BJ (cell line): ENCODE measurements around the gene NFS1. TPM values are rescaled to one million over a fixed set of nuclear protein-coding genes. Genes with fewer than 3 reads are reported as not detected.

Source experiments
- CTCF ChIA-PET: fragments of 350-600 bp; formaldehyde crosslinking; extraction: SDS; loops from one replicate; lab custom pipeline; 2021; ENCODE audit warnings: antibody characterized with exemption, inconsistent platforms; lab: Yijun Ruan, JAX
- POLR2A ChIA-PET: fragments of 300-600 bp; sonication (Branson Sonifier 250); formaldehyde crosslinking; extraction: SDS; loops from one replicate; lab custom pipeline; 2021; ENCODE audit warnings: antibody characterized with exemption; lab: Charles Lee
- DNase-seq: peaks from one replicate; pipeline ENCODE4 v3.0.0-alpha.2; 2011; ENCODE audit warnings: low read depth
- H3K27me3 ChIP-seq: 2 replicates; pipeline ENCODE4 v1.6.0; 2011; ENCODE audit warnings: low read length; ENCODE audit not compliant: control insufficient read depth, insufficient read depth
- H3K36me3 ChIP-seq: 2 replicates; pipeline ENCODE4 v1.5.1; 2011; ENCODE audit warnings: low read length; ENCODE audit not compliant: control insufficient read depth, insufficient read depth
- H3K4me3 ChIP-seq: 2 replicates; pipeline ENCODE4 v1.5.1; 2011; ENCODE audit warnings: low read depth, mild to moderate bottlenecking, control low read depth, low read length
- polyA plus RNA-seq: library from polyadenylated mRNA; depleted of rRNA; stranded (reverse); fragments of >200 nt; gene quantifications from 2 replicates; pipeline ENCODE4 v1.2.3, GENCODE V29; 2011
- TF ChIP-seq, protein P1 (sequence below): IDR thresholded peaks from 2 replicates; pipeline ENCODE4 v1.5.1; 2011; ENCODE audit warnings: low read depth, mild to moderate bottlenecking, control low read depth, inconsistent platforms, low read length, moderate library complexity; ENCODE audit not compliant: insufficient read depth

Gene NFS1
- polyA plus RNA-seq, 1 experiment, result 45.6 TPM

- no peak overlapping the region for H3K4me3 ChIP-seq
- ChIA-PET POLR2A (interaction anchor here (0.6 kb wide), 1 partner anchor 1554 kb away, joined by 5 read pairs; the partner anchor contains the start of gene MANBAL), CTCF (interaction anchor here (0.8 to 1.4 kb wide), 3 partner anchors 17 to 132 kb away, joined by 3 to 4 read pairs (median 3); no protein-coding TSS in a partner anchor)
- no peaks in the 10 kb centered on the region for H3K27me3 ChIP-seq
- TF ChIP-seq, protein P1, sequence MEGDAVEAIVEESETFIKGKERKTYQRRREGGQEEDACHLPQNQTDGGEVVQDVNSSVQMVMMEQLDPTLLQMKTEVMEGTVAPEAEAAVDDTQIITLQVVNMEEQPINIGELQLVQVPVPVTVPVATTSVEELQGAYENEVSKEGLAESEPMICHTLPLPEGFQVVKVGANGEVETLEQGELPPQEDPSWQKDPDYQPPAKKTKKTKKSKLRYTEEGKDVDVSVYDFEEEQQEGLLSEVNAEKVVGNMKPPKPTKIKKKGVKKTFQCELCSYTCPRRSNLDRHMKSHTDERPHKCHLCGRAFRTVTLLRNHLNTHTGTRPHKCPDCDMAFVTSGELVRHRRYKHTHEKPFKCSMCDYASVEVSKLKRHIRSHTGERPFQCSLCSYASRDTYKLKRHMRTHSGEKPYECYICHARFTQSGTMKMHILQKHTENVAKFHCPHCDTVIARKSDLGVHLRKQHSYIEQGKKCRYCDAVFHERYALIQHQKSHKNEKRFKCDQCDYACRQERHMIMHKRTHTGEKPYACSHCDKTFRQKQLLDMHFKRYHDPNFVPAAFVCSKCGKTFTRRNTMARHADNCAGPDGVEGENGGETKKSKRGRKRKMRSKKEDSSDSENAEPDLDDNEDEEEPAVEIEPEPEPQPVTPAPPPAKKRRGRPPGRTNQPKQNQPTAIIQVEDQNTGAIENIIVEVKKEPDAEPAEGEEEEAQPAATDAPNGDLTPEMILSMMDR, result no peak
- no peak for DNase-seq
- peaks cover 16% of the 10 kb centered on the region for H3K36me3 ChIP-seq
These were observed 36.8 kb upstream of the NFS1 start for GRCh38 chr20:35735826-35736470.

DNA sequence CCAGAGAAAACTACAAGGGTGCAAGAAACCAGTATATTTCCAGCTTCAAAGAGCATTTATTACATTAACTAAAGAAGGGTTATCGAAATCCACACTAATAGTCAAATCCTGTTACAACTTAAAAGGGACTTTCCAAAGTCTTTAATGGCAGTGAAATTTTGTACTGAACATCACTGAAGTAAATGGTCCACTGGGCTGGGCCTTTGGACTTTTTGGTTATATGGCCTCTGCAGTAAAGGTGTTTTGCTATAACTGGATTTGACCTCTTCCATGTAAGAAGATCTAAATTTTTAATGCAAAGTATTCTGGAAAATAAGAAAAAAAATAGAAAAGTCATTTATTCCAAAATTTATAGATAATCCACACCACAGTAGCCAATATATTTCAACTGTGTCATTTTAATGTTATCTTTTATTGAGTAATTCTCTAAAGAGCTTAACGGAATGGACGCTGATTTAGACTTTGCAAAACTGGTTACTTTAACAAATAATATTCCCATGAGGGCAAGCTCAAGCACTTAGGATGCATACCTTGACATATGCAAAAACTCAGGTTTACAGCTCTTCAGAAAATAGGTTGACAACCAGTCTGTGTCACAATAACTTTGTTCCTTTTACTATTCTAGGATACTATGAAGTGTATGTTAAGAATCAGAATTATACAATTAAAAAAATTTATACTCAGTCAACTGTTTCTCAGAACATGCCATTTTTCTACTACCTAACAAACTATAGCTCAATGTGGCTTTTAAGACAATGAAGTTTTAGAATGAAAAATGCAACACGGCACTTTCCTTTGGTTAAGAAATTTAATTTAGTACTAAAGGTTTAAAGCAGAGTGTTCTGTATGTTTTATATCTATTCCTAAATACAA is 35.9 kb upstream of the NFS1 start:
- CTCF ChIA-PET, result interaction anchor here (0.8 to 1.4 kb wide), 4 partner anchors 9 to 133 kb away, joined by 3 to 4 read pairs (median 4); no protein-coding TSS in a partner anchor
- no peaks in the 10 kb centered on the region for H3K27me3 ChIP-seq
- no peak for DNase-seq
- TF ChIP-seq, protein P1, result no peak
- peaks cover 16% of the 10 kb centered on the region for H3K36me3 ChIP-seq
- H3K4me3 ChIP-seq, result no peak overlapping the region
- POLR2A ChIA-PET, result interaction anchor here (0.7 kb wide), 1 partner anchor 12 kb away, joined by 4 read pairs; no protein-coding TSS in a partner anchor

DNA sequence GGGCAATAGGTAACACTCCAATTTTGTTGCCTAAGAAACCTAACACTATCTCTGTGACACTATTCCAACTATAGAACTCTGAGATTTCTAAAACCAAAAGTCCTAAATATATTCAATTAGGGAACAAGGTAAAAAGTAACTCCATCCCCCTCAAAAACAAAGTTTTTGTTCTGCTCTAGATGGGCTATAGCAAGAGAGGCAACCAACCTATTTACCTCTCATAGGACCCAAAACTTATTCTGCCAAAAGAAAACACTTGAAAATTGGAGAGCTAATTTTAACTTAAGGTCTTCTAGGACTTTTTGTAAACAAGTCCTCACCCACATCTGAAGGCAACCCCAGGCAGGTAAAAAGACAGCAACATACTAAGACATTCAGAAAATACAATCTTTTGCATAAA is 35.2 kb upstream of the NFS1 start:
- Histone ChIP-seq H3K36me3 (peaks cover 17% of the 10 kb centered on the region), H3K27me3 (no peaks in the 10 kb centered on the region), H3K4me3 (no peak overlapping the region)
- no peak for DNase-seq
- ChIA-PET POLR2A (interaction anchor here (0.6 kb wide), 1 partner anchor 10 kb away, joined by 3 read pairs; no protein-coding TSS in a partner anchor), CTCF (interaction anchor here (1.0 kb wide), 1 partner anchor 9 kb away, joined by 4 read pairs; no protein-coding TSS in a partner anchor)
- TF ChIP-seq, protein P1, result no peak

DNA sequence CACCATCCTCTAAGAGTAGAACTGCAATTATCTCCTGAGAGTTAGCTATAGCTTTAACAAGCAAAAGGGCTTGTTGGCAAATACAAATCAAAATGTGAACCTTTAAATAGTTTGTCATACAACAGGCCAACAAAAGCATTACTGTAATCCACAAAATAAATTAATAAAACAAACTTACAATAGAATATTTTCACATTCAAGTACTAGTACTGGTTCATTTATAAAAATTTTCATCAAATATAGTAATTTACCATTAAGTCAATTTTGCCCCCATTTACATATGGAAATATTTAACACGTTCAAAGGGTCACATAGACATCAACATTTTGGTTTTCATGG is 33.5 kb upstream of the NFS1 start:
- no peak for DNase-seq
- TF ChIP-seq, protein P1, result no peak
- H3K36me3 ChIP-seq, result peaks cover 16% of the 10 kb centered on the region
- CTCF ChIA-PET, result no interaction called here
- POLR2A ChIA-PET, result no interaction called here
- H3K4me3 ChIP-seq, result no peak overlapping the region
- H3K27me3 ChIP-seq, result no peaks in the 10 kb centered on the region
